HL-60 (cell line): Measurements from ENCODE around the gene NDEL1.

Experiments used
- CTCF ChIP-seq: IDR thresholded peaks from one replicate; pipeline ENCODE4 v1.5.1; 2011; ENCODE audit warnings: low read length, control low read depth, inconsistent platforms; ENCODE audit not compliant: insufficient read depth
- GABPA ChIP-seq: IDR thresholded peaks from 2 replicates; pipeline ENCODE4 v1.6.1; 2012; ENCODE audit warnings: low read depth
- POLR2AphosphoS5 ChIP-seq: IDR thresholded peaks from 2 replicates; pipeline ENCODE4 v1.6.1; 2012; ENCODE audit warnings: low read depth
- REST ChIP-seq: IDR thresholded peaks from 2 replicates; pipeline ENCODE4 v1.6.1; 2012; ENCODE audit warnings: low read depth; ENCODE audit not compliant: insufficient replicate concordance

- TF ChIP-seq CTCF (no peak), REST (no peak), POLR2AphosphoS5 (no peak), GABPA (no peak)
Observed at GRCh38 chr17:8444494-8444893, 8.8 kb downstream of the NDEL1 start.
